Keratinocyte (primary cell): ENCODE measurements around the gene EPHB6. TPM values are rescaled to one million over a fixed set of nuclear protein-coding genes. Genes with fewer than 3 reads are reported as not detected.

Source experiments
- DNase-seq: peaks from one replicate; pipeline ENCODE4 v3.0.0-alpha.2; 2011; ENCODE audit warnings: low read depth, missing footprints, low spot score
- FAIRE-seq: peaks from 2 replicates; lab custom pipeline; 2011; peaks lifted over from hg19 to GRCh38; lab: Jason Lieb, UNC
- H2AFZ ChIP-seq: 2 replicates; pipeline ENCODE4 v1.6.0; 2012; ENCODE audit warnings: low read length, control low read depth, inconsistent platforms; ENCODE audit not compliant: control insufficient read depth
- H3K27ac ChIP-seq: 2 replicates; pipeline ENCODE4 v1.5.1; 2011; ENCODE audit warnings: low read length; ENCODE audit not compliant: control insufficient read depth, insufficient read depth
- H3K27me3 ChIP-seq: 3 replicates; pipeline ENCODE4 v1.6.0; 2011; ENCODE audit warnings: low read length; ENCODE audit not compliant: control insufficient read depth, insufficient read depth; ENCODE audit errors: extremely low read depth
- H3K36me3 ChIP-seq, 2 experiments: 2 replicates in 1 of 2; 3 replicates in 1 of 2; pipeline ENCODE4 v1.5.1; 2011; ENCODE audit warnings: low read length in 2 of 2, mild to moderate bottlenecking in 1 of 2; ENCODE audit not compliant: control insufficient read depth in 2 of 2, insufficient read depth in 2 of 2; ENCODE audit errors: extremely low read depth in 1 of 2
- H3K4me1 ChIP-seq: 3 replicates; pipeline ENCODE4 v1.5.1; 2011; ENCODE audit warnings: low read length; ENCODE audit not compliant: control insufficient read depth, insufficient read depth; ENCODE audit errors: extremely low read depth
- H3K4me2 ChIP-seq: 3 replicates; pipeline ENCODE4 v1.6.0; 2011; ENCODE audit warnings: low read depth, low read length; ENCODE audit not compliant: control insufficient read depth, insufficient read depth; ENCODE audit errors: extremely low read depth
- H3K4me3 ChIP-seq, 3 experiments: fragments of 200-600 bp in 1 of 3; sonication (generic) in 1 of 3; 2 replicates in 2 of 3; 3 replicates in 1 of 3; pipeline ENCODE4 v1.5.1; 2011 to 2016; ENCODE audit warnings: low read length in 3 of 3, mild to moderate bottlenecking in 3 of 3, control low read depth in 2 of 3, inconsistent platforms in 1 of 3, low read depth in 1 of 3, mixed read lengths in 1 of 3, mixed run types in 1 of 3, moderate library complexity in 1 of 3; ENCODE audit not compliant: control insufficient read depth in 2 of 3, insufficient read depth in 2 of 3; ENCODE audit errors: extremely low read depth in 1 of 3
- H3K79me2 ChIP-seq: 2 replicates; pipeline ENCODE4 v1.6.0; 2012; ENCODE audit warnings: low read length; ENCODE audit not compliant: control insufficient read depth, insufficient read depth
- H3K9ac ChIP-seq: 3 replicates; pipeline ENCODE4 v1.6.0; 2011; ENCODE audit warnings: low read length; ENCODE audit not compliant: control insufficient read depth, insufficient read depth; ENCODE audit errors: extremely low read depth
- H3K9me1 ChIP-seq: 3 replicates; pipeline ENCODE4 v1.6.0; 2011; ENCODE audit warnings: low read length; ENCODE audit not compliant: control insufficient read depth, insufficient read depth; ENCODE audit errors: extremely low read depth
- H3K9me3 ChIP-seq: 2 replicates; pipeline ENCODE4 v1.5.1; 2012; ENCODE audit warnings: low read depth, low read length; ENCODE audit not compliant: control insufficient read depth
- H4K20me1 ChIP-seq: 3 replicates; pipeline ENCODE4 v1.6.0; 2011; ENCODE audit warnings: low read length; ENCODE audit not compliant: control insufficient read depth, insufficient read depth; ENCODE audit errors: extremely low read depth
- CTCF ChIP-seq, 3 experiments: IDR thresholded peaks in 1 of 3; conservative IDR thresholded peaks in 1 of 3; optimal IDR thresholded peaks in 1 of 3; 2 replicates in 2 of 3; 3 replicates in 1 of 3; pipeline versions ENCODE3 to v1.5.1; 2011; ENCODE audit warnings: low read length in 3 of 3, mild to moderate bottlenecking in 3 of 3, moderate library complexity in 2 of 3, control low read depth in 1 of 3, inconsistent platforms in 1 of 3; ENCODE audit not compliant: insufficient read depth in 2 of 3; ENCODE audit errors: extremely low read depth in 1 of 3
- EZH2 ChIP-seq: IDR thresholded peaks from one replicate; pipeline ENCODE4 v1.6.1; 2012; ENCODE audit warnings: inconsistent platforms, mild to moderate bottlenecking, low read length, moderate library complexity
- dilution Hi-C: fragments of 300-500 bp; cut with MboI; formaldehyde crosslinking; loops from one replicate; pipeline ENCODE4 v1.7.0; 2020; ENCODE audit warnings: low sequenced_read_pairs; ENCODE audit not compliant: extremely low pct_ligation_motif_present
- polyA plus RNA-seq, 5 experiments: library from polyadenylated mRNA; depleted of rRNA in 3 of 5; stranded (reverse) in 3 of 5; stranded (forward) in 1 of 5; unstranded in 1 of 5; fragments of >200 nt; gene quantifications; 1 replicate in 1 of 5; 2 replicates in 3 of 5; 3 replicates in 1 of 5; pipeline versions ENCODE4 v1.2.1 to v1.2.3, GENCODE V29; 2011 to 2012; ENCODE audit warnings: missing spikeins in 2 of 5, low read depth in 1 of 5, low replicate concordance in 1 of 5

Gene EPHB6
- polyA plus RNA-seq, 1 donor (not counting 4 experiments of a cell fraction or from before 2014, with no cell fraction given) = 1.9 TPM

GRCh38 chr7:142886866-142887265, 32.0 kb downstream of the EPHB6 start:
- H3K4me3 ChIP-seq = no peak overlapping the region
- no peaks in the 10 kb centered on the region for H4K20me1 ChIP-seq
- H3K27ac ChIP-seq = no peak overlapping the region
- no peak overlapping the region for H2AFZ ChIP-seq
- no peak overlapping the region for H3K4me2 ChIP-seq
- DNase-seq (no peak), FAIRE-seq (no peak)
- H3K79me2 ChIP-seq = no peaks in the 10 kb centered on the region
- dilution Hi-C loops = no loop called here
- peaks cover 17% of the 10 kb centered on the region for H3K4me1 ChIP-seq
- no peaks in the 10 kb centered on the region for H3K27me3 ChIP-seq
- H3K9me1 ChIP-seq = no peaks in the 10 kb centered on the region
- TF ChIP-seq CTCF (optimal IDR thresholded peaks at IDR 0.05 in 1 of 3, IDR thresholded peaks at IDR 0.05 in 1 of 3, conservative IDR thresholded peaks at IDR 0.05 in 1 of 3; ENCODE audit: extremely low read depth in 1 of 3, insufficient read depth in 2 of 3, low read length in 3 of 3) (no peak), EZH2 (no peak)
- no peaks in the 10 kb centered on the region for H3K36me3 ChIP-seq
- H3K9me3 ChIP-seq = no peaks in the 10 kb centered on the region
- H3K9ac ChIP-seq = no peak overlapping the region

GRCh38 chr7:142887282-142888015, 32.6 kb downstream of the EPHB6 start:
- DNase-seq = no peak

More at GRCh38 chr7:142887282-142888015, 32.6 kb downstream of the EPHB6 start:
- dilution Hi-C loops = no loop called here
- Histone ChIP-seq H3K9me3 (no peaks in the 10 kb centered on the region), H3K27me3 (no peaks in the 10 kb centered on the region), H3K27ac (no peak overlapping the region), H2AFZ (no peak overlapping the region), H3K36me3 (no peaks in the 10 kb centered on the region), H3K9me1 (no peaks in the 10 kb centered on the region), H3K79me2 (no peaks in the 10 kb centered on the region), H4K20me1 (no peaks in the 10 kb centered on the region), H3K4me3 (no peak overlapping the region), H3K4me2 (no peak overlapping the region), H3K4me1 (peaks cover 12% of the 10 kb centered on the region), H3K9ac (no peak overlapping the region)
- no peak for TF ChIP-seq CTCF (optimal IDR thresholded peaks at IDR 0.05 in 1 of 3, IDR thresholded peaks at IDR 0.05 in 1 of 3, conservative IDR thresholded peaks at IDR 0.05 in 1 of 3; ENCODE audit: extremely low read depth in 1 of 3, insufficient read depth in 2 of 3, low read length in 3 of 3)
- no peak for TF ChIP-seq EZH2
- FAIRE-seq = peak; percentile 77
